Mesenchymal stem cell (in vitro differentiated cells and primary cell): Measurements from ENCODE around the gene MS4A2.

ENCODE experiments used
- DNase-seq: peaks from one replicate; pipeline ENCODE4 v3.0.0-alpha.2; 2013
- H2AFZ ChIP-seq: one replicate; pipeline ENCODE4 v1.6.1; 2013; ENCODE audit warnings: low read depth, mild to moderate bottlenecking, control low read depth, inconsistent platforms, low read length, moderate library complexity
- H2AK5ac ChIP-seq: 2 replicates; pipeline ENCODE4 v1.6.1; 2013; ENCODE audit warnings: low read length, moderate library complexity, mild to moderate bottlenecking, inconsistent platforms; ENCODE audit not compliant: severe bottlenecking
- H2BK120ac ChIP-seq: one replicate; pipeline ENCODE4 v1.6.1; 2013; ENCODE audit warnings: low read depth, mild to moderate bottlenecking, inconsistent platforms, low read length, moderate library complexity
- H2BK12ac ChIP-seq, 2 experiments: one replicate each; pipeline ENCODE4 v1.6.1; 2013; ENCODE audit warnings: inconsistent platforms in 2 of 2, low read length in 2 of 2, mild to moderate bottlenecking in 2 of 2, moderate library complexity in 2 of 2, control low read depth in 1 of 2
- H2BK15ac ChIP-seq: one replicate; pipeline ENCODE4 v1.6.1; 2013; ENCODE audit warnings: mild to moderate bottlenecking, low read depth, inconsistent platforms; ENCODE audit not compliant: poor library complexity, severe bottlenecking
- H2BK5ac ChIP-seq: 2 replicates; pipeline ENCODE4 v1.6.1; 2013; ENCODE audit warnings: low read depth, mild to moderate bottlenecking, low read length, control low read depth, inconsistent platforms; ENCODE audit not compliant: poor library complexity, severe bottlenecking
- H3K14ac ChIP-seq, 2 experiments: one replicate each; pipeline ENCODE4 v1.6.1; 2013; ENCODE audit warnings: inconsistent platforms in 2 of 2, low read length in 2 of 2, control low read depth in 1 of 2, mild to moderate bottlenecking in 1 of 2, moderate library complexity in 1 of 2
- H3K18ac ChIP-seq, 2 experiments: one replicate each; pipeline ENCODE4 v1.6.1; 2013; ENCODE audit warnings: inconsistent platforms in 2 of 2, low read length in 2 of 2, control low read depth in 1 of 2, low read depth in 1 of 2, mild to moderate bottlenecking in 1 of 2
- H3K23ac ChIP-seq, 2 experiments: one replicate each; pipeline ENCODE4 v1.6.1; 2013; ENCODE audit warnings: inconsistent platforms in 2 of 2, low read length in 2 of 2, mild to moderate bottlenecking in 2 of 2, moderate library complexity in 2 of 2, control low read depth in 1 of 2
- H3K27ac ChIP-seq: 2 replicates; pipeline ENCODE4 v1.5.1; 2013; ENCODE audit warnings: mild to moderate bottlenecking, moderate library complexity, low read length, control low read depth, inconsistent platforms; ENCODE audit not compliant: poor library complexity, severe bottlenecking
- H3K27me3 ChIP-seq, 2 experiments: 2 replicates each; pipeline versions ENCODE4 v1.6.1 to v1.7.0; 2013; ENCODE audit warnings: low read length in 2 of 2, mild to moderate bottlenecking in 2 of 2, moderate library complexity in 2 of 2, control low read depth in 1 of 2, inconsistent platforms in 1 of 2; ENCODE audit not compliant: control insufficient read depth in 1 of 2, insufficient read depth in 1 of 2
- H3K36me3 ChIP-seq, 2 experiments: 2 replicates each; pipeline versions ENCODE4 v1.6.1 to v1.7.0; 2013; ENCODE audit warnings: low read length in 2 of 2, control low read depth in 1 of 2, inconsistent platforms in 1 of 2, low read depth in 1 of 2, mild to moderate bottlenecking in 1 of 2; ENCODE audit not compliant: insufficient read depth in 2 of 2, control insufficient read depth in 1 of 2
- H3K4ac ChIP-seq, 2 experiments: one replicate each; pipeline ENCODE4 v1.6.1; 2013; ENCODE audit warnings: inconsistent platforms in 2 of 2, low read length in 2 of 2, mild to moderate bottlenecking in 2 of 2, moderate library complexity in 2 of 2, control low read depth in 1 of 2, low read depth in 1 of 2
- H3K4me1 ChIP-seq: 2 replicates; pipeline ENCODE4 v1.6.1; 2013; ENCODE audit warnings: low read depth, low read length, control low read depth; ENCODE audit not compliant: control insufficient read depth, insufficient read depth
- H3K4me2 ChIP-seq: 2 replicates; pipeline ENCODE4 v1.6.1; 2013; ENCODE audit warnings: low read length, mild to moderate bottlenecking, inconsistent platforms; ENCODE audit not compliant: poor library complexity, severe bottlenecking
- H3K4me3 ChIP-seq, 2 experiments: 2 replicates each; pipeline versions ENCODE4 v1.5.1 to v1.7.0; 2013; ENCODE audit warnings: low read length in 2 of 2, mild to moderate bottlenecking in 2 of 2, control low read depth in 1 of 2, low read depth in 1 of 2; ENCODE audit not compliant: insufficient read depth in 1 of 2
- H3K79me1 ChIP-seq: replicated peaks from 2 replicates; pipeline ENCODE4 v1.6.1; 2013; ENCODE audit warnings: mild to moderate bottlenecking, control low read depth, low read length, inconsistent platforms; ENCODE audit not compliant: poor library complexity, severe bottlenecking
- H3K9ac ChIP-seq: 2 replicates; pipeline ENCODE4 v1.7.0; 2013; ENCODE audit warnings: mild to moderate bottlenecking, low read length, moderate library complexity
- H3K9me3 ChIP-seq: 2 replicates; pipeline ENCODE4 v1.7.0; 2013; ENCODE audit warnings: mild to moderate bottlenecking, low read length; ENCODE audit not compliant: control insufficient read depth
- H4K8ac ChIP-seq: one replicate; pipeline ENCODE4 v1.6.1; 2013; ENCODE audit warnings: inconsistent platforms, mild to moderate bottlenecking, low read length, moderate library complexity
- H4K91ac ChIP-seq: one replicate; pipeline ENCODE4 v1.6.1; 2013; ENCODE audit warnings: mild to moderate bottlenecking, low read length, inconsistent platforms
- WGBS: methylation state at CpG from one replicate; pipeline ENCODE4 v1.1.7; 2013; ENCODE audit warnings: mixed read lengths; 5-methylcytosine and 5-hydroxymethylcytosine counted together

The MS4A2 gene

DNA sequence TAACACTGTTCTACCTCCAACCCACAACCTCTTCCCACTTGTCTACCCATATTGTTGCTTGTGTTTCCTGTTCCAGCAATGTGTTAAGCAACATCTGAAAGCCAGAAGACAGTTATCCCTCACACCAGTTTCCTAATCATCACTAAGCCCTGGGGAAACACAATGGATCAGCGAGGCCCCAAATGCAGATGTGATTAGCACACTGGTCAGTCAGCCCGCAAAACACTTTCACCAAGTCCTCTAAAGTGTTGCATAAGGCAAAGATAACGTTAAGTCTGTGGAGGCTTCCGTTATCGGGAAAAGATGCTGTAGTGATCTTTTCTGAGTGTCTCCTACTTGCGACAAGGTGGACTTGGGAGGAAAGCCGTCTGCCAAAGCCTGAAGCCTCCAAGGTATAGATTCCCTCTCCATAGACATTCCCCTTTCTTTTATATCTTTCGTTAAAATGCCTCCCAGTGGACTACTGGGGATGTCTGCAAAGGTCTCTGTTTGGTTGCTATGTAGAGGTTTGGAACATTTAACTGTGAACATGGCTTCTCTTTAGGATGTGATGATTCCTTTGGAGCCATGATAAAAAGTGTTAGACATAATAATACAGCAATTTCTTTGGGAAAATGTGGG is 32.0 kb upstream of the MS4A2 start, which contains the start of gene MS4A3:
MS4A3 (plus strand) TSS at position 317 of the 621 bp plus-strand sequence. CDS start 4,496 bp downstream, outside the sequence.
- H3K4me2 ChIP-seq = no peak within 1 kb of the TSS
- H3K79me1 ChIP-seq = no peaks in the 10 kb centered on the region
- no peak within 1 kb of the TSS for H2BK12ac ChIP-seq
- no peaks in the 10 kb centered on the region for H3K27me3 ChIP-seq
- H4K91ac ChIP-seq = no peak within 1 kb of the TSS
- 81% methylated on average over 6 of the region's 8 CpGs for WGBS
- peak within 1 kb of the TSS; percentile 42 for H2AFZ ChIP-seq
- peaks cover 6% of the 10 kb centered on the region for H3K9me3 ChIP-seq
- no peak within 1 kb of the TSS for H3K4me3 ChIP-seq
- H3K9ac ChIP-seq = no peak within 1 kb of the TSS
- no peaks in the 10 kb centered on the region for H3K36me3 ChIP-seq
- H4K8ac ChIP-seq = no peak within 1 kb of the TSS
- no peak within 1 kb of the TSS for H3K18ac ChIP-seq
- no peak within 1 kb of the TSS for H2BK15ac ChIP-seq
- H2BK120ac ChIP-seq = no peak within 1 kb of the TSS
- H3K4me1 ChIP-seq = no peaks in the 10 kb centered on the region
- no peak within 1 kb of the TSS for H3K14ac ChIP-seq
- H2BK5ac ChIP-seq = no peak within 1 kb of the TSS
- no peak within 1 kb of the TSS for H3K4ac ChIP-seq
- no peak for DNase-seq
- no peak within 1 kb of the TSS for H3K27ac ChIP-seq
- no peak within 1 kb of the TSS for H2AK5ac ChIP-seq
- H3K23ac ChIP-seq = no peak within 1 kb of the TSS

DNA sequence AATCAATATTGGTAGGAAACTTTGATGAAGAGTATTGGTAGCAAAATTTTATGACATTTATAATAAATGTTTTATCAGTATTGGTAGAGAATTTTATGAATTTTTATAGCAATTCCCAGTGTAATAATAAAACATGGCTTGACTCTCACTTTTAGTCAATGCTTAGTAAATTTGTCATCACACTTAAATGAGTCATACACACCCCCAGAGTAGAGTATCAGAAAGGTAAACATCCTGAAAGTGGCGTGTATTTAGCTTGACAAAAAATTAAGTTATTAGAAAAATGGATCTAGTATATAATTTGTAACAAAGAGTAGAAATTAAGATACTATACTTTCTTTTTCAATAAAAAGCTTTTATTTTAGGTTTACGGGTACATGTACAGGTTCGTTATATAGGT is 29.4 kb upstream of the MS4A2 start:
- Histone ChIP-seq H3K4me2 (no peak overlapping the region), H3K27ac (no peak overlapping the region), H3K23ac (no peak overlapping the region), H3K4me3 (no peak overlapping the region), H4K8ac (no peak overlapping the region), H3K4ac (no peak overlapping the region), H3K18ac (no peak overlapping the region), H2BK5ac (no peak overlapping the region), H2AK5ac (no peak overlapping the region), H3K14ac (no peak overlapping the region), H2BK15ac (no peak overlapping the region), H3K9ac (no peak overlapping the region), H2BK12ac (no peak overlapping the region), H3K79me1 (no peaks in the 10 kb centered on the region), H2AFZ (no peak overlapping the region), H3K36me3 (no peaks in the 10 kb centered on the region), H3K9me3 (peaks cover 6% of the 10 kb centered on the region), H3K4me1 (no peaks in the 10 kb centered on the region), H3K27me3 (no peaks in the 10 kb centered on the region), H4K91ac (no peak overlapping the region), H2BK120ac (no peak overlapping the region)
- WGBS = 100% methylated on average over 2 of the region's 3 CpGs
- DNase-seq = no peak

DNA sequence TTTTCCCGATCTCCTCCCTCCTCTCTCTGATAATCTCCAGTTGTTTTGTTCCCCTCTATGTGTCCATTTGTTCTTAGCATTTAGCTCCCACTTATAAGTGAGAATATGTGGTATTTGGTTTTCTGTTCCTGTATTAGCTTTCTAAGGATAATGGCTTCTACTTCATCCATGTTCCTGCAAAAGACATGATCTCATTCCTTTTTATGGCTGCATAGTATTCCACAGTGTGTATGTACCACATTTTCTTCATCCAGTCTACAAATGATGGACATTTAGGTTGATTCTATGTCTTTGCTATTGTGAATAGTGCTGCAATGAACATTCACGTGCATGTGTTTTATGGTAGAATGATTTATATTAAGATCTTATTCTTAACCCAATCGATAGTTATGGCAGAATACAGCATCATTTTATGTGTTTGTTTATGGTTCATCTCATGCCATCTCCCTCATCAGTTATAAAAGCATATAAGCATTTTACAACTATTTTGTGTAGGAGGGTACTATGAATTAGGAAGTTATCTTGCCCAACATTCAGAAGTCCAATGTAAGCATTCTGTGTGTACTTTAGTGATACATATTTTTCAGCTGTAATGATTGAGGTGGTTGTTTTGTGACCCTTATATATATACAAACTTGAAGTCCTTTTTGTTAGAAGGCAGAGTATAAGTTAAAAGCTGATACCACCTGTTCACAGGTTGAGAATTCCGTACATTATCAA is 28.8 kb upstream of the MS4A2 start:
- H4K8ac ChIP-seq = no peak overlapping the region
- no peak overlapping the region for H2AK5ac ChIP-seq
- no peak overlapping the region for H3K23ac ChIP-seq
- no peak for DNase-seq
- H3K4me3 ChIP-seq = no peak overlapping the region
- H3K9ac ChIP-seq = no peak overlapping the region
- H3K14ac ChIP-seq = no peak overlapping the region
- no peaks in the 10 kb centered on the region for H3K36me3 ChIP-seq
- H3K27ac ChIP-seq = no peak overlapping the region
- no peak overlapping the region for H3K4me2 ChIP-seq
- H2BK120ac ChIP-seq = no peak overlapping the region
- no peaks in the 10 kb centered on the region for H3K4me1 ChIP-seq
- no CpG with 5 or more reads among the region's 4 CpGs for WGBS
- H2BK12ac ChIP-seq = no peak overlapping the region
- no peak overlapping the region for H2BK5ac ChIP-seq
- no peak overlapping the region for H3K18ac ChIP-seq
- H3K9me3 ChIP-seq = peaks cover 6% of the 10 kb centered on the region
- no peaks in the 10 kb centered on the region for H3K27me3 ChIP-seq
- no peak overlapping the region for H3K4ac ChIP-seq
- no peaks in the 10 kb centered on the region for H3K79me1 ChIP-seq
- H2BK15ac ChIP-seq = no peak overlapping the region
- no peak overlapping the region for H4K91ac ChIP-seq
- H2AFZ ChIP-seq = no peak overlapping the region

DNA sequence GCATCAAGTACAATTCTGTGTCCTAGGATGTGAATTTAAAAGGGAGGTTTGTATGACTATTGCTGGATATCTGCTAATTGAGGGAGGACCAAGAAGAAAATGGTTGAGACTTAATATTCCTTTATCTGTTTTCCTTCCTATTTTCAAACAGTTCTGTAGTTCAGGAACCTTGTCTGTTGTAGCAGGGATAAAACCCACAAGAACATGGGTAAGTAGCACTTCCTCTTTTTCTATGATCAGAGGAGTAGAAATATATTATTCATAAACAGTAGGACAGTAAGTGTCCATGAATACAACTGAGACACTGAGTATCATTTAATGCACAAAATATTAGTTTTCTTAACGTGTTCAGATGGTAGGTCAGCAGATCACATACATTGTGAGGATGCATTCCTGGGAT is 24.4 kb upstream of the MS4A2 start:
- H2BK5ac ChIP-seq = no peak overlapping the region
- no peaks in the 10 kb centered on the region for H3K27me3 ChIP-seq
- no peak overlapping the region for H3K4me3 ChIP-seq
- no peak overlapping the region for H3K27ac ChIP-seq
- no peak overlapping the region for H2AFZ ChIP-seq
- 50% methylated on average over 1 of the region's 1 CpG for WGBS
- no peak overlapping the region for H2BK120ac ChIP-seq
- H3K9me3 ChIP-seq = peaks cover 6% of the 10 kb centered on the region
- no peak for DNase-seq
- H3K14ac ChIP-seq = no peak overlapping the region
- H3K18ac ChIP-seq = no peak overlapping the region
- no peak overlapping the region for H2BK12ac ChIP-seq
- no peaks in the 10 kb centered on the region for H3K4me1 ChIP-seq
- H4K8ac ChIP-seq = no peak overlapping the region
- no peaks in the 10 kb centered on the region for H3K79me1 ChIP-seq
- no peaks in the 10 kb centered on the region for H3K36me3 ChIP-seq
- no peak overlapping the region for H3K9ac ChIP-seq
- no peak overlapping the region for H3K4ac ChIP-seq
- no peak overlapping the region for H4K91ac ChIP-seq
- H3K4me2 ChIP-seq = no peak overlapping the region
- H3K23ac ChIP-seq = no peak overlapping the region
- H2AK5ac ChIP-seq = no peak overlapping the region
- H2BK15ac ChIP-seq = no peak overlapping the region
